ENCODE results near the gene PTPRN2.

PTPRN2 gene

DNA sequence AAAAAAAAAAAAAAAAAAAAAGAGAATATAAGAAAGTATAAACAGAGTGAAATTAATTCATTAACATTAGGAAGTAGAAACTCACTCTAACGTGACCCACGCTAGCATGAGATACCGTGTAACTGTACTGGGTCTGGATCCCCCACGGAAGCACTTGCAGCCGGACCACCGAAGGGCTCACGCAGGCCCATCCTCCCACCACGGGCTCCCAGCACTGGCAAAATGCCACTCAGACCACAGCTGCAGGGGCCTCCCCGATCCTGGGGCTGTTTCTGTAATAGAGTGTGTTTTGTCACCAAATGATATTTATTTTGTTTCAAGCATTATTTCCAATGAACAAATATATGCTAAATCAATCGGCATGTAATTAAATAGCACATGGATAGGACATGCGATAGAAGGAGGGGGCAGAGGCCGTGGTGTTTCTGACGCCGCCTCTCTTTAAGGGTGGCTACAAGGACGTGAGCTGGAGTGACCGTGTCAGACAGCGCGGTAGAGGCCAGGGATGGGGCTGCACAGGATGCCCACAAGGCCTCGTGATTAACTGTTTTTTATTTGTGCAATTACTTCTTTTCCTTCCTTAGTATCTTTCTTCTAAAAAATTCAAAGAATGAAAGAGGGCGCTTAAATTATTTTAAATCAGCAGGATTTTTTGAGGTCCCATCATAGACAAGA, 568.5 kb downstream of the PTPRN2 start:
- TF ChIP-seq, protein P1, sequence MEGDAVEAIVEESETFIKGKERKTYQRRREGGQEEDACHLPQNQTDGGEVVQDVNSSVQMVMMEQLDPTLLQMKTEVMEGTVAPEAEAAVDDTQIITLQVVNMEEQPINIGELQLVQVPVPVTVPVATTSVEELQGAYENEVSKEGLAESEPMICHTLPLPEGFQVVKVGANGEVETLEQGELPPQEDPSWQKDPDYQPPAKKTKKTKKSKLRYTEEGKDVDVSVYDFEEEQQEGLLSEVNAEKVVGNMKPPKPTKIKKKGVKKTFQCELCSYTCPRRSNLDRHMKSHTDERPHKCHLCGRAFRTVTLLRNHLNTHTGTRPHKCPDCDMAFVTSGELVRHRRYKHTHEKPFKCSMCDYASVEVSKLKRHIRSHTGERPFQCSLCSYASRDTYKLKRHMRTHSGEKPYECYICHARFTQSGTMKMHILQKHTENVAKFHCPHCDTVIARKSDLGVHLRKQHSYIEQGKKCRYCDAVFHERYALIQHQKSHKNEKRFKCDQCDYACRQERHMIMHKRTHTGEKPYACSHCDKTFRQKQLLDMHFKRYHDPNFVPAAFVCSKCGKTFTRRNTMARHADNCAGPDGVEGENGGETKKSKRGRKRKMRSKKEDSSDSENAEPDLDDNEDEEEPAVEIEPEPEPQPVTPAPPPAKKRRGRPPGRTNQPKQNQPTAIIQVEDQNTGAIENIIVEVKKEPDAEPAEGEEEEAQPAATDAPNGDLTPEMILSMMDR (conservative IDR thresholded peaks at IDR 0.05; ENCODE audit: low read depth, low read length), result no peak
- no peak for DNase-seq (ENCODE audit: low read depth)
- H3K4me3 ChIP-seq (ENCODE audit: low read depth, low read length), result no peak overlapping the region

DNA sequence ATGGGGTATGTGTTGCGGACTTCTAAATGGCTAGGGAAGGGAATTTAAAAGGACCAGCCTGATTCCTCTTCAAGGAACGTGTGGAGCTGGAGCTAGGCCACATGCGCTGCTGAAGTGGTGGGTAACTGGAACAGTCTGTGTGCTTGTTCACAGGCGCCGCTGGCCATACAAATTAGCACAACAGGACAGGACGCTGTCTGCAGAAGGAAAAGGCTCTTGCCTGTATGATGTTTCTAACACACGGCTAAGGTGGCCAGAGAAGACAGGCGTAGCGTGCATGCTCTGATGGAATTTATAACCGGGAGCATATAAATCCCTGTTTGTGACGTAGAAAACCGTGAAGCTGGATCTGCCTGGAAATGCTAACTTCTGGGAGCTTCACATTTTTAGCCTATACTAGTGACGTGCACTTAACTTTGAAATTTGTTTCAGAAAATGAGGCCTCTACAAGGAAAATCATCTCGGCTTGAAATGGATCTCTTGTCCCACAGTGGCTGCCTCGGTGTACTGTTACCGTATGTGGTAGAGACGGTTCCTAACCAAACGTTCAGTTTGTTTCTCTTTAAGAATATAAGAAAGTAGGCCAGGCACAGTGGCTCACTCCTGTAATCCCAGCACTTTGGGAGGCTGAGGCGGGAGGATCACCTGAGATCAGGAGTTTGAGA, 569.4 kb downstream of the PTPRN2 start:
- no peak for DNase-seq (ENCODE audit: low read depth)
- no peak overlapping the region for H3K4me3 ChIP-seq (ENCODE audit: low read depth, low read length)
- TF ChIP-seq, protein P1 (conservative IDR thresholded peaks at IDR 0.05; ENCODE audit: low read depth, low read length), result no peak

DNA sequence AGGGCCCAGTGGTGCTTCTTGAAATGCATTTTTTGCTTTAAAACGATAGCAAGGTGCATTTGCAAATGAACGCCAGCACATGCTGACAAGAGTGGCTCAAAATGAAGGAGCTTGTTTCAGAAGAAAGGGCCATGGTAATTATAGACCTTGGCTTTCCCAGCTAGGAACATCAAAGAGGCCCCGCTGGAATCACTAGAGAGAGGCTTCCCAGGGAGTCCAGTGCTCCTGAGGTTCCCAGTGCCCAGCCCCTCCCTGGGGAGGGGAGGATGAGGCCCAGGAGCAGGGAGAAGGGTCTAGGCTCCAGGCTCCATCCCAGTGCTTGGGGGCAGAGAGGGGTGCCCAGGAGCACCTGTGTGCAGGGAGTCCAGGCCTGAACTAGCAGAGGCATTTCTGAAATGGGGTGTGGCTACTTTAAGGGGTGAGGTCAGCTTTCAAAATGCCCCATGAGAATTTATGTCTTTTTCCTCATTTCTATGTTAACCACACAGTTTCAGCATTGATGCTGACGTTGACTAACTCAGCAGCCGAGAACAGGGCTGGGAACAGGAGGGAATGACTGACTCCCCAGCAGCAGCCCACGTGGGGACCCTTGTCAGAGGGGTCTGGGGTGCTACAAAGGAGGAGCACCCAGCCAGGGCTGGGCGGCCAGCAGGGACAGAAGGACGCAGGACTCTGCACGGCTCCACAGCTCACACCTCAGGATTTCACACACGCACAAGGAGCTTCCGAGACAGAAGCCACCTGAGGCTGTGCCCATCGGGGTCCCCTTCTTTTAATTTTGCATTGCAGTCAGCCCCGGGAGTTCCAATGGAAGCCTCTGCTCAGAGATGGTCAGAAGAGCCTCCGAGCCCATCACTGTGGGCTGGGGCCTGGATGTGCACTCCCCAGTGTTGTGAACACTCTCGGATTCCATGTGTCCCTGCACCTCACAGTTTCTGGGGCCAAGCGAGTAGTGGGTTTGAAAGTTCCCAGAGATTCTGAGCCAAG, 570.2 kb downstream of the PTPRN2 start:
- H3K4me3 ChIP-seq (ENCODE audit: low read depth, low read length), result no peak overlapping the region
- DNase-seq (ENCODE audit: low read depth), result no peak
- TF ChIP-seq, protein P1 (conservative IDR thresholded peaks at IDR 0.05; ENCODE audit: low read depth, low read length), result no peak

DNA sequence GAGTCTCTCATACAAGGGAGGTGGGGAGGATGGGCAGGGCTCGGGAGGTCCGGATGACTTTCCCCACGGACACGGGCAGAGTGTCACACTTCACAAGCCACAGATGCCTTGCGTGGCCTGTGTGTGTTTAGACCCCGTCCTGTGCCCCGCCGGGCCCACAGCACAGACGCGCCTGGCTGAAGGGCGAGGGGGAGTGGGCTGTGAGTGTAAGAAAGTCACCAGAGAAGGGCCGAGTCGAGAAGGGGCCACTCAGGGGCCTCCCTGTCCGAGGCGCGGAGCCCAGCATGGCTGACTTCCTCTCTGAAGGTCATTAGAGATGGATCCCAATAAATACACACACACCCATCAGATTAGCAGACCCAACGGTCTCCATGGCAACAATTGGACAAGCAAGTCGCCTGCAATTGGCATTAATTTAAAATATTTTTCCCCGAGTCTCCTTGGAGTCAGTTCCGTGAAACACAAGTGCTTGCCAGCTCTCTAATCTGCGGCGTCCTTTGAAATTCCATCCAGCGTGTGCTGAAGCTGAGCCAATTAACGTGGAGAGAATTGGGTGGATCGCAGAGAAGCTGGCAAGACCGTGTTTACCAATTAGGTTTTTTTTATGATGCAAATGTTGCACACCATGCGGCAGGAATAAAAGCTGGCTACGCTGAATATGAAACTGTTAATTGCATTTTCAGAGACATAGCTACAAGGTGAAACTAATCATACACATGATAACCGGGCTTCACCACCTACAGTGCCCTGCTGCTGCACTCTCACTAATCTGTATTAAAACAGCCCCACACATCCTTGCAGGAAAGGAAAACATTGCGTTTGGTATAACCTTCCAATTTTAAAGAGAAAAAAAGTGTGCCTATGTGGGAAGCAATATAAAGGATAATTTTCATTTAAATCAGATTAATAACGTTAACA, 571.2 kb downstream of the PTPRN2 start:
- TF ChIP-seq, protein P1 (conservative IDR thresholded peaks at IDR 0.05; ENCODE audit: low read depth, low read length), result no peak
- DNase-seq (ENCODE audit: low read depth), result no peak
- H3K4me3 ChIP-seq (ENCODE audit: low read depth, low read length), result no peak overlapping the region

DNA sequence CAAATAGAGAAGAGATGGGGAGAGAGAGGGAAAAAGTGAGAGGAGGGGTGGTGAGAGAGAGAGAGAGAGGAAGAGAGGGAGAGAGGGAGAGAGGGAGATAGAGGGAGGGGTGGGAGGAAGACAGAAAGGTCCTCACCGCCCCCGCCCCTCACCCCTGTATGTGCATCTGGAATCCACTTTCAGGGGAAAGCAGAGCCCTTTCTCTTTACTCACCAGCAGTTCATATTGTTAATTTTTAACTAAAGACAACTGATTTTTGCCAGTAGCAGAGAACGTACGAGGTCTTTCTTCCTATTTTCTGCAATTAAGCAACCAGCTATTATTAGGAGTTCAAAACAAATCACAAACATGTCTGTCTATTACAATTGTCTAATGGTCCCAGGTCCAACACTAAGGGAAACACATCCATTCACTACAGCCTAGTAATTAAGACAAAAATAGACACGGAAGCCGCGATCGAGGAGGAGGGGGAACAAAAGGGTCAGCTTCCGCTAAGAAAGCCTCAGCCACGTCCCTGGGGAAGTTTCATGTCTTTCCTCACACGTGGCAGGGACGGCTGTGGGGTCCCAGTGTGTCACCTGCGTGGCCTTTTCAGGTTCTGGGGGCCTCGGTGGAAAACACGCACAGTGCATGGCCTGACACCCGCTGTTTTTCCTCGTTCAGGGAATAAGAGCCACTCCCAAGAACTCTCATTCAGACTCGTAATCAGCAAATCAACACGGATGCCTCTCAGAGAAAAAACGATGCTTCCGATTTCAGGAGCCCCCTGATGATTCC, 572.0 kb downstream of the PTPRN2 start:
- DNase-seq (ENCODE audit: low read depth), result no peak
- TF ChIP-seq, protein P1 (conservative IDR thresholded peaks at IDR 0.05; ENCODE audit: low read depth, low read length), result no peak

More for the DNA sequence above, 572.0 kb downstream of the PTPRN2 start:
- H3K4me3 ChIP-seq (ENCODE audit: low read depth, low read length), result no peak overlapping the region

All from choroid plexus epithelial cell (primary cell).